Islet precursor cell (in vitro differentiated cells): ENCODE results near the gene CFAP77.

Source experiments
- DNase-seq: peaks from one replicate; pipeline ENCODE4 v3.0.0-alpha.2; 2018

CFAP77 gene

GRCh38 chr9:132457504-132458236, 47.7 kb downstream of the CFAP77 start:
- DNase-seq: no peak

DNA sequence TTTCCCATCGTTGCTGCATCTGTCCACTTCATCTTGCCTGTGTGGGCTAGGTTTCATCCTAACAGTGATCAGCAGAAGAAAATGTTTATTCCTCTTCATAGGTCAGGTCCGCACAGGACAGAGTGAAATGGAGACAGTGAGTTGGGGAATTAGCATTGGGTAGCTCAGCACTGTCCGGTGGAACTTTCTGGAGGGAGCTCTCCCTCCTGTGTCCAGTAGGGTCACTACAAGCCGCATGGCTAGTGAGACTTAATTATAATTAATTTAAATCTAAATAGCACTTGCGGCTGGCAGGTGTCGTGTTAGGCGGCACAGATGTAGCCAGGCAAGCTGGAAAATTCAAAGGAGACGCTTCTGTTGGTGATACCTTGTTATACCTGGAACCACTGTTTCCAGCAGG, 48.4 kb downstream of the CFAP77 start:
- no peak for DNase-seq

DNA sequence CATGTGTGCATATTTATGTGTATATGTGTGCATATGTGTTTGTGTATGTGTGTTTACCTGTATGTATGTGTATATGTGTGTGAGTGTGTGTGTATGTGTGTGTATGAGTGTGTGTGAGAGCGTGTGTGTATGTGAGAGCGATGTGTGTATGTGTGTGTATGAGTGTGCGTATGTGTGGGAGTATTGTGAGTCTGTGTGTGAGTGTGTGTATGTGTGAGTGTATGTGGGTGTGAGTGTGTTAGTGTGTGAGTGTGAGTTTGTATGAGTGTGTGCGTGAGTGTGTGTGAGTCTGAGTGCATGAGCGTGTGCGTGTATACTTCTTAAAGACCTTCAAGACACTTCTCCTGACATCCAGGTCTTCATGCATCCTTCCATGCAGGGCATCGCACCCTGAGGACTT, 49.6 kb downstream of the CFAP77 start:
- no peak for DNase-seq

DNA sequence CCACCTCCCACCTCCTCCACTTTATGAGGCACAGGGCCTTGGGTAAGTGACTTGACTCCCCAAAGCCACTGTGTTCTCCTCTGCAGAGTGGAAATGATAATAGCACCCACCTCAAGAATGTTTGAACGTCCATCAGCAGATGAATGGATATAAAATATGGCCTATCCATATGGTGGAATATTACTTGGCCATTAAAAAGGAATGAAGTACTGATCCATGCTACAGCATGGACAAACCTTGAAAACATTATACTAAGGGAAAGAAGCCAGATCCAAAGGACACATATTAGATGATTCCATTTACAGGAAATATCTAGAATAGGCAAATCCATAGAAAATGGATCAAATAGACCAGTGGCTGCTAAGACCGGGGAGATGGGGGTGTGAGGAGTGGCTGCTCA, 50.2 kb downstream of the CFAP77 start:
- no peak for DNase-seq

- DNase-seq: no peak
Measured at GRCh38 chr9:132461281-132461896, 51.4 kb downstream of the CFAP77 start.

- DNase-seq: no peak
Measured at GRCh38 chr9:132461971-132462370, 52.0 kb downstream of the CFAP77 start.

- DNase-seq: no peak
Measured at GRCh38 chr9:132464547-132464946, 54.5 kb downstream of the CFAP77 start.

DNA sequence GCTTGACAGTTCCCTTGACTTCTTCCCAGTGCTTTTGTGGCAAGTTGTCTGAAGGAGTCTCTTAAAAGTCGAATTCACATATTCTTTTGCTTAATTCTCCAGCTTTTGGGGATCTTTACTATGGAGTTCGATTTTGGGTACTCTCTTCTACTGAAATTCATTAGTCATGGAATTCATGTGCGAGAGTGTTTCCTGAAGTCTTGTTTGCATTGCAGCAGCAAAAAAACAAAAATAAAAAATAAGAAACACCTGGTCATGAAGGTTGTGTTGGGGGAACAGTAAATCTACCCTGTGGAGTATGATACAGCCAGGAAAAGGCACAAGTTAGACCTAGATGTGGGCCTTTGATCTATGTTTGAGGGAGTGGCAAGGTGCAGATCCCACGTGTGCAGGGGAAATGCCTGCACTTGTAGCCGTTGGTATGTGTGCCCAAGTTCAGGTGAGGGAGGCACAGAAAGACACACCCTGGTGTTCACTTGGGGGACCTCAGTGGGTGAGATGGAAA, 55.2 kb downstream of the CFAP77 start:
- no peak for DNase-seq

DNA sequence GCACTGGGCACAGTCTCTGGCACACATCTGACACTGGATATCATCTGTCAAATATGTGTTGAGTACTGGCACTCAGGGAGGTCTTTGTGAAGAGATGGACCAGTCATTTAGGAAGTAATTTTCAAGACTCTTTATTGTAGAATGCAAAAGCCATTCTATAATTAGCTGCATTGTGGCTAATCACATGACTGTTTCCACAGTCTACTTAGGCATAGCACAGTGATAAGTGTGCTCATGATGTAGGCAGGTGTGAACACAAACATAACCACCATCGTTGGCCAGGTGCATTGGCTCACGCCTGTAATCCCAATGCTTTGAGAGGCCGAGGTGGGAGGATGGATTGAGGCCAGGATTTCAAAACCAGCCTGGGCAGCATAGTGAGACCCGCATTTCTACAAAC, 62.2 kb downstream of the CFAP77 start:
- DNase-seq: no peak

GRCh38 chr9:132472599-132472998, 62.6 kb downstream of the CFAP77 start:
- no peak for DNase-seq

GRCh38 chr9:132474253-132474652, 64.2 kb downstream of the CFAP77 start:
- DNase-seq: no peak

GRCh38 chr9:132478353-132479050, 68.5 kb downstream of the CFAP77 start:
- no peak for DNase-seq

- no peak for DNase-seq
Measured at GRCh38 chr9:132479733-132480132, 69.7 kb downstream of the CFAP77 start.

GRCh38 chr9:132481053-132481849, 71.2 kb downstream of the CFAP77 start:
- no peak for DNase-seq

DNA sequence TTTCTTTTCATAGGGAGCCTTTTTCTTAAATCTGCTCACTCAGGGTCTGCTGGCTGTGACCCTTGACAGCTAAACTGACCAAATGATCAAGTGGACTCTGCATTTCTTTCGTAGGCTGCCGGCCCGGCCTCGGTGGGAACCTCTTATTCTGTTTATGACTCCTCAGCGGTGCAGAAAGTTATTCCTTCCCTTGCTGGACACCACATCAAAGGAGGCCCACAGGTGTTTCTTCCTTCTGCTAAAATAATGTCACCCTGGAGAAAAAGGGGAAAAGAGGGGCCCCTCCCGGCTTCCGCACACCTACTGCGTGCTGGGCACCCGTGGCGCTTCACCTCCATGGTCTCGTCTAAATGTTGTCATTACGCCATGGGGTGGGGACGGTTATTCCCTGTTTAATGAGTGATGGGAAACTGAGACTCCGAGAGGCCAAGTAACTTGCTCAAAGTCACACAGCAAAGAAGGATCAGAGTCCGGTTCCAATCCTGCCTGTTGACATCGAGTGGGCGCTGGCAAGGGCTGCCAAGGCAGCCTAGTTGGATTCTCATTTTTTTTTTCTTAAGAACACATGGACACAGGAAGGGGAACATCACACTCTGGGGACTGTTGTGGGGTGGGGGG, 72.3 kb downstream of the CFAP77 start:
- no peak for DNase-seq

DNA sequence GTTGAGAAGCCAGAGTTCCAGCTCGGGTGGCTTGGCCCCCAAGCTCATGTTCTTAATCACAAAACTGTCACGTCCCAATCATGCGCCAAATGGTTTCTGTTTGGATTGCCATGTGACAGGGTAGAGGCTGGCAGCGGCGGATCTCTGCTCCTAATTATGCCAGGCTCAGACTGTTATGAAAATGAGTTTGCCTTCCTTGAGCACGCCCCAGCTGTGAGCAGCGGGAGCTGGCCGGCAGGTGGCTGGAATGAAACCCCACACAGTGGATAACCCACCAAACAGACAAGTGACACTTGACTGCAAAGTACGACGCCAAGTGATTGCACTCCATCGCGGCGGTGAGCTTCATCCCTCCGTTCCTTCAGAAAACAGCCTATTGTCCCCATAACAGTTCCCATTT, 75.4 kb downstream of the CFAP77 start:
- no peak for DNase-seq

- DNase-seq: no peak
Measured at GRCh38 chr9:132486706-132487350, 76.8 kb downstream of the CFAP77 start.

DNA sequence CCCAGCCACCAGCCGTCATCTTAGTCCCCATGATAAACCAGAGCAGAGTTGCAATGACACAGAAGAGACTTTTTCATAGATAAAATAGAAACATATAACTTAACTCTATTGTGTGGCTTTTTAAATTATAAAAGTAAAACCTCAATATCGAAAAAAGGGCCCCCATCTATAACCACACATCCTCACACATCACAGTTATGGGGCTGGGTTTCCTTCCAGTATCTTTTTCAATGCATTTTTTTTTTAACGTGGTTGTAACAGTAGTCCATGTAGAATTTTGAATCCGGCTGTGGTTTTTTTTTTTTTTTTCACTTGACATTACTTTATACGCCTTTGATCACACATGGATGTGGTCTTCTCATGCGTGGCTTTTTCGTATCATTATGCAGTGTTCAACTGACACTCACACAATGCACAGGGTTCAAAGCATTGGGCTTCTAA, 77.4 kb downstream of the CFAP77 start:
- no peak for DNase-seq

GRCh38 chr9:132487980-132488535, 78.0 kb downstream of the CFAP77 start:
- no peak for DNase-seq

- DNase-seq: no peak
Measured at GRCh38 chr9:132488626-132489025, 78.6 kb downstream of the CFAP77 start.

GRCh38 chr9:132489536-132489935, 79.5 kb downstream of the CFAP77 start:
- DNase-seq: no peak

GRCh38 chr9:132494857-132495256, 84.8 kb downstream of the CFAP77 start:
- DNase-seq: no peak
